Measurements from ENCODE around the gene KLRC1. TPM values are rescaled to one million over a fixed set of nuclear protein-coding genes. Genes with fewer than 3 reads are reported as not detected.

Gene KLRC1
- total and polyA plus RNA-seq, 2 donors (not counting 3 experiments of a cell fraction or from before 2014, with no cell fraction given), result not detected

- no peaks in the 10 kb centered on the region for H3K79me2 ChIP-seq (ENCODE audit: control insufficient read depth, insufficient read depth, low read length)
- CTCF ChIA-PET, result no interaction called here
- no peak for DNase-seq (ENCODE audit: low read depth, low spot score)
- H3K27ac ChIP-seq (ENCODE audit: insufficient read depth, low read depth, low read length), result no peak overlapping the region
- no peaks in the 10 kb centered on the region for H3K9me3 ChIP-seq (replicated peaks; ENCODE audit: control insufficient read depth, insufficient read depth, low read length)
- no peak overlapping the region for H3K4me2 ChIP-seq (ENCODE audit: insufficient read depth, low read length)
- no peaks in the 10 kb centered on the region for H3K36me3 ChIP-seq (ENCODE audit: control insufficient read depth in 2 of 2, extremely low read depth in 1 of 2, insufficient read depth in 2 of 2, low read length in 2 of 2)
- no peak overlapping the region for H3K9ac ChIP-seq (replicated peaks; ENCODE audit: extremely low read depth, insufficient read depth, low read length)
- TF ChIP-seq FOS (IDR thresholded peaks at IDR 0.05; ENCODE audit: borderline replicate concordance, insufficient read depth, low read length) (no peak), EZH2 (IDR thresholded peaks at IDR 0.05; ENCODE audit: borderline replicate concordance, low read depth, low read length, severe bottlenecking) (no peak), POLR2A (IDR thresholded peaks at IDR 0.05; ENCODE audit: low read depth, low read length) (no peak), POLR2AphosphoS5 (IDR thresholded peaks at IDR 0.05; ENCODE audit: insufficient read depth, low read depth, low read length) (no peak), GATA2 (IDR thresholded peaks at IDR 0.05; ENCODE audit: insufficient read depth, insufficient read length, low read depth, low read length) (no peak), JUN (IDR thresholded peaks at IDR 0.05; ENCODE audit: borderline replicate concordance, insufficient read depth, insufficient read length, low read depth) (no peak), MYC (IDR thresholded peaks at IDR 0.05; ENCODE audit: low read depth, low read length) (no peak)
- TF ChIP-seq, protein P1, sequence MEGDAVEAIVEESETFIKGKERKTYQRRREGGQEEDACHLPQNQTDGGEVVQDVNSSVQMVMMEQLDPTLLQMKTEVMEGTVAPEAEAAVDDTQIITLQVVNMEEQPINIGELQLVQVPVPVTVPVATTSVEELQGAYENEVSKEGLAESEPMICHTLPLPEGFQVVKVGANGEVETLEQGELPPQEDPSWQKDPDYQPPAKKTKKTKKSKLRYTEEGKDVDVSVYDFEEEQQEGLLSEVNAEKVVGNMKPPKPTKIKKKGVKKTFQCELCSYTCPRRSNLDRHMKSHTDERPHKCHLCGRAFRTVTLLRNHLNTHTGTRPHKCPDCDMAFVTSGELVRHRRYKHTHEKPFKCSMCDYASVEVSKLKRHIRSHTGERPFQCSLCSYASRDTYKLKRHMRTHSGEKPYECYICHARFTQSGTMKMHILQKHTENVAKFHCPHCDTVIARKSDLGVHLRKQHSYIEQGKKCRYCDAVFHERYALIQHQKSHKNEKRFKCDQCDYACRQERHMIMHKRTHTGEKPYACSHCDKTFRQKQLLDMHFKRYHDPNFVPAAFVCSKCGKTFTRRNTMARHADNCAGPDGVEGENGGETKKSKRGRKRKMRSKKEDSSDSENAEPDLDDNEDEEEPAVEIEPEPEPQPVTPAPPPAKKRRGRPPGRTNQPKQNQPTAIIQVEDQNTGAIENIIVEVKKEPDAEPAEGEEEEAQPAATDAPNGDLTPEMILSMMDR (IDR thresholded peaks at IDR 0.05; ENCODE audit: extremely low read depth in 1 of 2, insufficient read depth in 1 of 2, low read depth in 1 of 2, low read length in 2 of 2), result no peak
- TF ChIP-seq, protein P2, sequence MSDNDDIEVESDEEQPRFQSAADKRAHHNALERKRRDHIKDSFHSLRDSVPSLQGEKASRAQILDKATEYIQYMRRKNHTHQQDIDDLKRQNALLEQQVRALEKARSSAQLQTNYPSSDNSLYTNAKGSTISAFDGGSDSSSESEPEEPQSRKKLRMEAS (IDR thresholded peaks at IDR 0.05; ENCODE audit: insufficient read depth, insufficient read length), result no peak
- POLR2A ChIA-PET, result no interaction called here
- no peaks in the 10 kb centered on the region for H3K27me3 ChIP-seq (ENCODE audit: control insufficient read depth in 2 of 2, insufficient read depth in 2 of 2, low read length in 2 of 2)
- H3K4me3 ChIP-seq (replicated peaks in 1 of 3; ENCODE audit: insufficient read depth in 1 of 3, low read depth in 1 of 3, low read length in 3 of 3), result no peak overlapping the region
- no peaks in the 10 kb centered on the region for H4K20me1 ChIP-seq (replicated peaks; ENCODE audit: control insufficient read depth, extremely low read depth, insufficient read depth, low read length)
- no peaks in the 10 kb centered on the region for H3K4me1 ChIP-seq (ENCODE audit: control insufficient read depth, extremely low read depth, insufficient read depth, low read length)
- dilution Hi-C loops (cut with MboI; ENCODE audit: extremely low pct_ligation_motif_present, low sequenced_read_pairs) (no loop called here), intact Hi-C loops (cut with micrococcal nuclease) (no loop called here)
- no peaks in the 10 kb centered on the region for H3K9me1 ChIP-seq (replicated peaks; ENCODE audit: control insufficient read depth, extremely low read depth, insufficient read depth, low read length)
- BruUV-seq (replicated peaks), result no TSS peak
- no peak for FAIRE-seq
- H2AFZ ChIP-seq (ENCODE audit: low read depth, low read length), result no peak overlapping the region
Observed at GRCh38 chr12:10408842-10409241, 44.3 kb downstream of the KLRC1 start.

Data from endothelial cell of umbilical vein (primary cell).